ENCODE measurements around the gene TC2N.

DNA sequence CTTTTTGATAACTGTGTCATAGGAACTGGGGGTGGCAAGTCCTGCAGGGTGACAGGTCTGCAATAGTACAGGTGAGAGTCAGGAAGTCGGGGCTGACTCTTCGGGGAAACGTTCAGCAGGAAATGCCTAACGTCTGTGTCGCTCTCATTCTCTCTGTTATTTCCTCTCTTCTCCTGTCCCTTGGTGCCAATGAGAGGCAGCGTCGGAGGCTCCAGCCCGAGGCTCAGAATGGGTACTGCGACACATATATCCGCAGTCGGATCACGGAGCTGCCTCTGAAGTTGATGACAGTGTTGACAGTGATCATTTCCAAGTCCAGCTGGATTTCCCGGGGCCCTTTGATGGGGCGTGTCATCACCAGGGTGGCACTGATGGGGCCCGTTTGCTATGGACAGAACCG, 2.7 kb upstream of the TC2N start:
- TF ChIP-seq, protein P1, sequence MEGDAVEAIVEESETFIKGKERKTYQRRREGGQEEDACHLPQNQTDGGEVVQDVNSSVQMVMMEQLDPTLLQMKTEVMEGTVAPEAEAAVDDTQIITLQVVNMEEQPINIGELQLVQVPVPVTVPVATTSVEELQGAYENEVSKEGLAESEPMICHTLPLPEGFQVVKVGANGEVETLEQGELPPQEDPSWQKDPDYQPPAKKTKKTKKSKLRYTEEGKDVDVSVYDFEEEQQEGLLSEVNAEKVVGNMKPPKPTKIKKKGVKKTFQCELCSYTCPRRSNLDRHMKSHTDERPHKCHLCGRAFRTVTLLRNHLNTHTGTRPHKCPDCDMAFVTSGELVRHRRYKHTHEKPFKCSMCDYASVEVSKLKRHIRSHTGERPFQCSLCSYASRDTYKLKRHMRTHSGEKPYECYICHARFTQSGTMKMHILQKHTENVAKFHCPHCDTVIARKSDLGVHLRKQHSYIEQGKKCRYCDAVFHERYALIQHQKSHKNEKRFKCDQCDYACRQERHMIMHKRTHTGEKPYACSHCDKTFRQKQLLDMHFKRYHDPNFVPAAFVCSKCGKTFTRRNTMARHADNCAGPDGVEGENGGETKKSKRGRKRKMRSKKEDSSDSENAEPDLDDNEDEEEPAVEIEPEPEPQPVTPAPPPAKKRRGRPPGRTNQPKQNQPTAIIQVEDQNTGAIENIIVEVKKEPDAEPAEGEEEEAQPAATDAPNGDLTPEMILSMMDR (conservative IDR thresholded peaks at IDR 0.05; ENCODE audit: low read depth, low read length): no peak
- TF ChIP-seq CHD1 (IDR thresholded peaks at IDR 0.05; ENCODE audit: low read depth, low read length) (no peak), SMC3 (IDR thresholded peaks at IDR 0.05; ENCODE audit: low read depth, low read length) (no peak), POLR2A (IDR thresholded peaks at IDR 0.05; ENCODE audit: low read depth, low read length) (no peak), RAD21 (IDR thresholded peaks at IDR 0.05; ENCODE audit: low read length) (no peak), RCOR1 (IDR thresholded peaks at IDR 0.05; ENCODE audit: insufficient replicate concordance, low read length) (no peak)
- TF ChIP-seq, protein P2, sequence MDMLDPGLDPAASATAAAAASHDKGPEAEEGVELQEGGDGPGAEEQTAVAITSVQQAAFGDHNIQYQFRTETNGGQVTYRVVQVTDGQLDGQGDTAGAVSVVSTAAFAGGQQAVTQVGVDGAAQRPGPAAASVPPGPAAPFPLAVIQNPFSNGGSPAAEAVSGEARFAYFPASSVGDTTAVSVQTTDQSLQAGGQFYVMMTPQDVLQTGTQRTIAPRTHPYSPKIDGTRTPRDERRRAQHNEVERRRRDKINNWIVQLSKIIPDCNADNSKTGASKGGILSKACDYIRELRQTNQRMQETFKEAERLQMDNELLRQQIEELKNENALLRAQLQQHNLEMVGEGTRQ (IDR thresholded peaks at IDR 0.05; ENCODE audit: low read depth, low read length): no peak
